Muscle layer of colon (tissue), 2 donors: ENCODE data around the gene MAP3K15.

Experiments used
- H3K27ac ChIP-seq: one replicate; pipeline ENCODE4 v1.7.0; 2013; ENCODE audit warnings: low read depth, mild to moderate bottlenecking, low read length, moderate library complexity
- H3K27me3 ChIP-seq, 2 donors: one replicate each; pipeline ENCODE4 v1.7.0; 2013; ENCODE audit warnings: low read length in 2 of 2, mild to moderate bottlenecking in 2 of 2; ENCODE audit not compliant: insufficient read depth in 2 of 2, control insufficient read depth in 1 of 2
- H3K36me3 ChIP-seq: one replicate; pipeline ENCODE4 v1.7.0; 2013; ENCODE audit warnings: mild to moderate bottlenecking, low read length; ENCODE audit not compliant: insufficient read depth
- H3K4me1 ChIP-seq: one replicate; pipeline ENCODE4 v1.7.0; 2013; ENCODE audit warnings: mild to moderate bottlenecking, low read length; ENCODE audit not compliant: insufficient read depth
- H3K4me3 ChIP-seq, 2 donors: one replicate each; pipeline ENCODE4 v1.7.0; 2013; ENCODE audit warnings: low read length in 2 of 2, low read depth in 1 of 2, mild to moderate bottlenecking in 1 of 2, moderate library complexity in 1 of 2
- H3K9ac ChIP-seq: one replicate; pipeline ENCODE4 v1.7.0; 2013; ENCODE audit warnings: low read length
- H3K9me3 ChIP-seq: one replicate; pipeline ENCODE4 v1.7.0; 2013; ENCODE audit warnings: mild to moderate bottlenecking, low read length
- donor health status: abdominal sarcoma.
- donor health status: Adenocarcinoma of cecum.

The MAP3K15 gene, protein sequence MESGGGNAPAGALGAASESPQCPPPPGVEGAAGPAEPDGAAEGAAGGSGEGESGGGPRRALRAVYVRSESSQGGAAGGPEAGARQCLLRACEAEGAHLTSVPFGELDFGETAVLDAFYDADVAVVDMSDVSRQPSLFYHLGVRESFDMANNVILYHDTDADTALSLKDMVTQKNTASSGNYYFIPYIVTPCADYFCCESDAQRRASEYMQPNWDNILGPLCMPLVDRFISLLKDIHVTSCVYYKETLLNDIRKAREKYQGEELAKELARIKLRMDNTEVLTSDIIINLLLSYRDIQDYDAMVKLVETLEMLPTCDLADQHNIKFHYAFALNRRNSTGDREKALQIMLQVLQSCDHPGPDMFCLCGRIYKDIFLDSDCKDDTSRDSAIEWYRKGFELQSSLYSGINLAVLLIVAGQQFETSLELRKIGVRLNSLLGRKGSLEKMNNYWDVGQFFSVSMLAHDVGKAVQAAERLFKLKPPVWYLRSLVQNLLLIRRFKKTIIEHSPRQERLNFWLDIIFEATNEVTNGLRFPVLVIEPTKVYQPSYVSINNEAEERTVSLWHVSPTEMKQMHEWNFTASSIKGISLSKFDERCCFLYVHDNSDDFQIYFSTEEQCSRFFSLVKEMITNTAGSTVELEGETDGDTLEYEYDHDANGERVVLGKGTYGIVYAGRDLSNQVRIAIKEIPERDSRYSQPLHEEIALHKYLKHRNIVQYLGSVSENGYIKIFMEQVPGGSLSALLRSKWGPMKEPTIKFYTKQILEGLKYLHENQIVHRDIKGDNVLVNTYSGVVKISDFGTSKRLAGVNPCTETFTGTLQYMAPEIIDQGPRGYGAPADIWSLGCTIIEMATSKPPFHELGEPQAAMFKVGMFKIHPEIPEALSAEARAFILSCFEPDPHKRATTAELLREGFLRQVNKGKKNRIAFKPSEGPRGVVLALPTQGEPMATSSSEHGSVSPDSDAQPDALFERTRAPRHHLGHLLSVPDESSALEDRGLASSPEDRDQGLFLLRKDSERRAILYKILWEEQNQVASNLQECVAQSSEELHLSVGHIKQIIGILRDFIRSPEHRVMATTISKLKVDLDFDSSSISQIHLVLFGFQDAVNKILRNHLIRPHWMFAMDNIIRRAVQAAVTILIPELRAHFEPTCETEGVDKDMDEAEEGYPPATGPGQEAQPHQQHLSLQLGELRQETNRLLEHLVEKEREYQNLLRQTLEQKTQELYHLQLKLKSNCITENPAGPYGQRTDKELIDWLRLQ (N-terminal part only)

DNA sequence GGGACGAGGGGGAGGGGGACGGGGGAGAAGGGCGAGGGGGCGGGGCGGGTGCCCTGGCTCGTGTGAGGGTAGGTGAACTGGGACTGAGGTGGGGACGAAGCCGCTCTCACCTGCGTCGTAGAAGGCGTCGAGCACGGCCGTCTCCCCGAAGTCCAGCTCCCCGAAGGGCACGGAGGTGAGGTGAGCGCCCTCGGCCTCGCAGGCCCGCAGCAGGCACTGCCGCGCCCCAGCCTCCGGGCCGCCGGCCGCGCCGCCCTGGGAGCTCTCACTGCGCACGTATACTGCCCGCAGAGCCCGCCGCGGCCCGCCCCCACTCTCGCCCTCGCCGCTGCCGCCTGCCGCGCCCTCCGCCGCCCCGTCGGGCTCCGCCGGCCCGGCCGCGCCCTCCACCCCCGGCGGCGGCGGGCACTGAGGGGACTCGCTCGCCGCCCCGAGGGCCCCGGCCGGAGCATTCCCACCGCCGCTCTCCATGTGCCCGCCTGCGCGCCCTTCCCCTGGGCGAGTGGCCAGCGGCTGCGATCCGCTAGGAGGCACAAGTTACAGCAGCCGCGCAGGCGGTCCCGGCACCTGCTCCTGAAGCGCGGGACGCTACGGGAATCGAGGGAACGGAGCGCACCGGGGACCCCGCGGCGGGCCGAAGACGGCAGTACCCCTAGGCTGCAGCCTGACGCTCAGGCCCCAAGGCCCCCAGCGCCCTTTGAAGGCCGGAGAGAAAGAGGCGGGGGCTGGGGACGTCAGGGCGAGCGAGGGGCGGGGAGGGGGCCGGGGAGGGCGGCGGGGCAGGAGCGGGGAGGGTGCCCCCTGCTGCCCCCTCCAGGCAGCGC lies at the start of gene MAP3K15:
Gene MAP3K15, minus strand, starts transcription at position 718 of the 824 bp plus-strand sequence. Its CDS starts 247 bp downstream, at position 471.
- no peak within 1 kb of the TSS for H3K27ac ChIP-seq
- H3K4me3 ChIP-seq = no peak within 1 kb of the TSS
- H3K27me3 ChIP-seq = peaks cover 0 to 4% of the 10 kb centered on the region in 2 donors
- H3K9ac ChIP-seq = no peak within 1 kb of the TSS
- H3K9me3 ChIP-seq = no peaks in the 10 kb centered on the region
- H3K4me1 ChIP-seq = peaks cover 8% of the 10 kb centered on the region
- H3K36me3 ChIP-seq = no peaks in the 10 kb centered on the region

DNA sequence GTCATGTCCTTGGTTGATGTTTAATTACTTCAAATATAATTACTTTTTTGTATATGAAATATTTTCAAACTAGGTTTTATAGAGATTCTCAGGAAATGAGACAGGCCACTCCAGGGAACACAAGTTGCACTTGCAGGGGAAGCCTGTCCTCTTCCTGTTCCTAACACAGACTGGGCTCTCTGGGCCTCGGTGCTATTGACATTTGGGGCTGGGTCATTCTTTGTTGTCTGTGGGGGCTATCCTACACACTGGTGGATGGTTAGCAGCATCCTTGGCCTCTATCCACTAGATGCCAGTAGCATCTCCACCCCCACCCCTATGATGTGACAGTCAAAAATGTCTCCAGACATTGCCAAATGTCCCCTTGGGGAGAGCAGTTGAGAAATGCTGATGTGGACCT lies 49.3 kb upstream of the MAP3K15 start:
- H3K4me3 ChIP-seq = no peak overlapping the region
- H3K9ac ChIP-seq = no peak overlapping the region
- no peaks in the 10 kb centered on the region for H3K4me1 ChIP-seq
- no peaks in the 10 kb centered on the region for H3K27me3 ChIP-seq
- H3K27ac ChIP-seq = no peak overlapping the region
- H3K36me3 ChIP-seq = no peaks in the 10 kb centered on the region
- no peaks in the 10 kb centered on the region for H3K9me3 ChIP-seq

DNA sequence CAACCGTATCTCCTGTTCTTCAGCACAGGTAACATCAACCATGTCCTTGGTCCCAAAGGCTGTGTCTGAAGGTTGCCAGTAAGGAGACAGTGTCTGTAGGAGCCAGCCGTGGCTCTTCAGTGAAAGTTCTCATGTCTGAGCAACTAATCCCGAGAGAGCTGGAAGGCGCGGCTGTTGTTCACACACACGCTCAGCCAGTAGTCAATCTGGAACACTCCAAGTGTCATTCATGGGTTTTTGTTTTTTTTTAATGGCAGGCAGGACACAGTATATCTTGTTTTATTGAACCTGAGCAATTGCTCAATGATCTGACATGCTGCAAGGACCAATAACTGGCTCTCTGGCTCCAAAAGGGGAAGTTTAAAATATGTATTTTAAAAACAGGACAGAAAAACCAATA lies 48.4 kb upstream of the MAP3K15 start:
- Histone ChIP-seq H3K4me1 (no peaks in the 10 kb centered on the region), H3K36me3 (no peaks in the 10 kb centered on the region), H3K27me3 (no peaks in the 10 kb centered on the region), H3K9ac (no peak overlapping the region), H3K27ac (no peak overlapping the region), H3K9me3 (no peaks in the 10 kb centered on the region), H3K4me3 (no peak overlapping the region)

DNA sequence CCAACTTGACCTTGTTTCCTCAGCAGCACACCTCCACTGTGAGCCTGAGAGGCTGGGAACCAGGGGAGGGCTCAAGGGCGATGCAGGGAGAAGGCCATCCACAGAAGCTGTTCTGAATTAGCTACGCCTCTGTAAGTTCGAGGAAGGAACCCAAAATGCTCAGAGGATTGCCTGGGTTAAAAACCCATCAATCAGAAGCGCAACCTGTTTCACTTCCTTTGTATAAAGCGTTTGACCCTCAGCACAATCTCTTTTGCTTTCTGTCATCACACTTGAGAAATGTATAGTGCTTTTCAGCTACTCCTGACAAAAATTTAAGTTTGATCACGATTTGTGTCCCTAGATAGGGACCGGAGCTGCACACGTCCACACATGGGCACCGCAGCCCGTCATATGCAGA lies 48.0 kb upstream of the MAP3K15 start:
- H3K9ac ChIP-seq = no peak overlapping the region
- no peaks in the 10 kb centered on the region for H3K36me3 ChIP-seq
- H3K27me3 ChIP-seq = no peaks in the 10 kb centered on the region
- no peaks in the 10 kb centered on the region for H3K4me1 ChIP-seq
- no peak overlapping the region for H3K27ac ChIP-seq
- H3K9me3 ChIP-seq = no peaks in the 10 kb centered on the region
- no peak overlapping the region for H3K4me3 ChIP-seq

DNA sequence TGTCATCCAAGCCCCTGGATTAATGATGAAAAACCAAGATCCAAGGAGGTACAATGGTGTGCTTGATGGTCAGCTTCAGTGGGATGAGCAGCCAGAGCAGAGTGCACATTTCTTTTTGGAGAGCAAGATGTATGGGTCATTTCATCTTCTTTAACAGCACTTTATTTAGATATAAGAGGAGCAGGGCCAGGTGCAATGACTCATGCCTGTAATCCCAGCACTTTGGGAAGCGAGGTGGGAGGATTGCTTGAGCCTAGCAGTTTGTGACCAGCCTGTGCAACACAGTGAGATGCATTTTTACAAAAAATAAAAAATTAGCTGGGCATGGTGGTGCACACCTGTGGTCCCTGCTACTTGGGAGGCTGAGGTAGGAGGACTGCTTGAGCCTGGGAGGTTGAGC lies 45.3 kb upstream of the MAP3K15 start:
- Histone ChIP-seq H3K27ac (no peak overlapping the region), H3K9me3 (no peaks in the 10 kb centered on the region), H3K36me3 (no peaks in the 10 kb centered on the region), H3K4me3 (no peak overlapping the region), H3K9ac (no peak overlapping the region), H3K4me1 (no peaks in the 10 kb centered on the region), H3K27me3 (no peaks in the 10 kb centered on the region)

DNA sequence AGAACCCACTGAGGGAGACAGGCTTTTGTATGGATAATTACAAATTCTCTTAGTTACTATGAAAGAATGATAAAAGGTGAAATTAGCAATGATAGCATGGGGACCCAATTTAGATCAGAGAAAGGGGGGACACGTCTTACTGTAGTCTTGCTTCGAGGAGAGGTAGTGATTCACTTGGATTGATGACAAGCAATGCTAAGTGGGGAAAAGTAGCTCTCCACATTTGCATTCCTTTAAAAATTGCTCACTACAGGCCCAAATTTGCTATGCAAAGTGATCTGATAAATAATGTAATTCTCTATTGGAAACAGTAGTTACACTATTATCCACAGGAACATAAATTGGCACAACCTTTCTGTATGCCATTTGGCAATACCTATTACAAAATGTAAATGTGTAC lies 42.5 kb upstream of the MAP3K15 start:
- H3K36me3 ChIP-seq = no peaks in the 10 kb centered on the region
- H3K27ac ChIP-seq = no peak overlapping the region
- H3K9ac ChIP-seq = no peak overlapping the region
- no peaks in the 10 kb centered on the region for H3K4me1 ChIP-seq
- H3K4me3 ChIP-seq = no peak overlapping the region
- no peaks in the 10 kb centered on the region for H3K27me3 ChIP-seq
- H3K9me3 ChIP-seq = no peaks in the 10 kb centered on the region

DNA sequence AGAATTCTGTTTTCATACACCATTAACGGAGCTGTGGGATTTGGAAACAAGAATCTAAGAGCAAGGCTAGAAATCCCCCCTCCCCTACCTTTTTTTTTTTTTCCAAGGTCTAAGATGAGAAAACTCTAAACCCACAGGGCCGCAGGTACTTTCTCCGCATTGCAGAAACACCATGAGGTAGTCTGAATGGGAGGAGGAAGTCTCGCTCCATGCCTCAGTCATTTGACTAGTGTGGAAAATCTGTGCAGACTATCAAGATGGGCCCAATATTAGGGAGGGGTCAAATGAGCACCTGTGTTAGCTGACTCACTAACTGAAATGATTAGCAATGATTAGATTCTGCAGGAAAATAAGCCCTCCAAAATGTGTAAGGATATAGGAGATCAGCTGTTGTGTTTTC lies 40.9 kb upstream of the MAP3K15 start:
- Histone ChIP-seq H3K4me1 (no peaks in the 10 kb centered on the region), H3K36me3 (no peaks in the 10 kb centered on the region), H3K9me3 (no peaks in the 10 kb centered on the region)

DNA sequence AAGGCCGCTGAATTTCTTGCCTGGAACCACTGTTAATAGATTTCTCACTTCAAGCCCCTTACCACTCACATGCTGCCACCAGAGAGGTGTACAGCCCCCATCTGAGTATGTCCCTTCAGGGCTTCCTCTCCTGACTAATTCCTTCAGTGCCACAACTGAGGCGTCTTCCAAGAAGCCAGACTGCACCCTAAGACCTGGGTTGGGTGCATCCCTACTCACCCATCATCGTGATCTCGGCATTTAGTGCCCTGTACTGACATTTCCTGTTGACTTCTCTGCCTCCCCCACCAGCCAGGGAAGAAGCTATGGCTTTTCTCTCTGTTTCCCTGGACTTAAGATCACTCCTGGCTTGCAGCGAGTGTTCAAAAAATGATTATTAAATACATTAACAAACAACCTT lies 40.4 kb upstream of the MAP3K15 start:
- Histone ChIP-seq H3K27ac (no peak overlapping the region), H3K4me3 (no peak overlapping the region), H3K27me3 (no peaks in the 10 kb centered on the region), H3K9ac (no peak overlapping the region), H3K4me1 (no peaks in the 10 kb centered on the region), H3K9me3 (no peaks in the 10 kb centered on the region), H3K36me3 (no peaks in the 10 kb centered on the region)

More for the DNA sequence above, 40.9 kb upstream of the MAP3K15 start:
- no peaks in the 10 kb centered on the region for H3K27me3 ChIP-seq
- no peak overlapping the region for H3K27ac ChIP-seq
- no peak overlapping the region for H3K4me3 ChIP-seq
- H3K9ac ChIP-seq = no peak overlapping the region

DNA sequence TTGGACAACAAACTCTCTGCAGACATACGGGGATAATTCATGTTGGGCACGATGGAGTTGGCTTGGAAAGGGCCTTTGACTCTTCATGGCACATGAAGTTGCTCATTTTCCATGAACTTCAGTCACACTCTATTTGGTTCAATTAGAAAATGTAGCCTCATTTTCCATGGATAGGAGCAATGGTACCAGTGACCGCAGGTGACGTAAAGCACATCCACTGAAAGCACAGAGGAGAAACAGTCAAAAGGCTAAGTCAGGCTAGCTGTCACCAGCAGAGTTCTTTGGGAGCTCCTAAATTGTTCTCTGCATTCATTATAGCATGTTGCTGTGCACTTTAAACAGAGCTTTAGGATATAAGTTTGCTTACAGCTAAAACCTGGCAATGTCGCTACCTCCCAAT lies 39.9 kb upstream of the MAP3K15 start:
- Histone ChIP-seq H3K9me3 (no peaks in the 10 kb centered on the region), H3K27ac (no peak overlapping the region), H3K27me3 (no peaks in the 10 kb centered on the region), H3K4me3 (no peak overlapping the region), H3K4me1 (no peaks in the 10 kb centered on the region), H3K36me3 (no peaks in the 10 kb centered on the region), H3K9ac (no peak overlapping the region)

DNA sequence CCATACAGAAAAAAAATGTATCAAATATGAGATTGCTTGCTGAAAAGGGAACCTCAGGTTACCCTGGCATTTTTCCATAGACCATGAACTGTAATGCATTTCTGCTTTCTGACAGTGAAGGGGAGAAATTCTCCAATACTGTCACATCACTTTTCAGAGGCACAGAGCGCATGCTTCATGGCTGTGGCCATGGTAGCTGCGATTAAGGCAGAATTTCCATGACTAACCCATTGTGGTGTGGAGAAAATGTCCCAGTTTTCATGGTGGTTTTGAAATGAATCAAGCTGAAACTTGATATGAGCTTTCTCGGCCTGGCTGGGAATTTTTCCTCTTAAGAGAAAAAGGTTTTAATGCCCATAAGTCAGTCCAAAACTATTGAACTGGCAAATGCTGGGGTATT lies 39.5 kb upstream of the MAP3K15 start:
- H3K4me1 ChIP-seq = no peaks in the 10 kb centered on the region
- H3K27ac ChIP-seq = no peak overlapping the region
- no peaks in the 10 kb centered on the region for H3K27me3 ChIP-seq
- H3K9me3 ChIP-seq = no peaks in the 10 kb centered on the region
- no peaks in the 10 kb centered on the region for H3K36me3 ChIP-seq
- no peak overlapping the region for H3K4me3 ChIP-seq
- H3K9ac ChIP-seq = no peak overlapping the region
